GM23338 (cell line): Measurements from ENCODE around the gene FCER1G. TPM values are rescaled to one million over a fixed set of nuclear protein-coding genes. Genes with fewer than 3 reads are reported as not detected.

Experiments
- ATAC-seq: fragments of 200-7000 bp; cut with Tn5 transposase; 3 replicates; pipeline ENCODE4 v1.9.1; 2020
- DNase-seq: peaks from one replicate; pipeline ENCODE4 v3.0.0-alpha.2; 2015; ENCODE audit warnings: low spot score
- H2AFZ ChIP-seq: fragments of 200-600 bp; sonication (generic); 2 replicates; pipeline ENCODE4 v1.8.0; 2016; ENCODE audit warnings: antibody characterized with exemption, mild to moderate bottlenecking, moderate library complexity
- H3F3A ChIP-seq: fragments of 200-600 bp; sonication (generic); replicated peaks from 2 replicates; pipeline ENCODE4 v1.8.0; 2017; ENCODE audit warnings: antibody characterized with exemption, mixed run types, low read depth
- H3K27ac ChIP-seq: fragments of 200-600 bp; sonication (generic); 2 replicates; pipeline ENCODE4 v1.6.1; 2016; ENCODE audit warnings: low read depth
- H3K27me3 ChIP-seq: fragments of 200-600 bp; sonication (generic); 2 replicates; pipeline ENCODE4 v1.8.0; 2016; ENCODE audit warnings: mild to moderate bottlenecking, mixed run types, moderate library complexity; ENCODE audit not compliant: insufficient read depth
- H3K36me3 ChIP-seq: fragments of 200-600 bp; sonication (generic); 2 replicates; pipeline ENCODE4 v1.8.0; 2016; ENCODE audit warnings: mild to moderate bottlenecking; ENCODE audit not compliant: insufficient read depth
- H3K4me1 ChIP-seq: fragments of 200-600 bp; sonication (generic); 2 replicates; pipeline ENCODE4 v1.8.0; 2016; ENCODE audit warnings: mild to moderate bottlenecking, moderate library complexity; ENCODE audit not compliant: insufficient read depth
- H3K4me2 ChIP-seq: fragments of 200-600 bp; sonication (generic); 2 replicates; pipeline ENCODE4 v1.7.1; 2017; ENCODE audit warnings: mixed run types
- H3K4me3 ChIP-seq: fragments of 200-600 bp; sonication (generic); 2 replicates; pipeline ENCODE4 v1.6.1; 2016; ENCODE audit warnings: mixed run types
- H3K79me2 ChIP-seq: fragments of 200-600 bp; sonication (generic); replicated peaks from 2 replicates; pipeline ENCODE4 v1.8.0; 2017; ENCODE audit warnings: mild to moderate bottlenecking; ENCODE audit not compliant: insufficient read depth
- H3K9me2 ChIP-seq: fragments of 200-600 bp; sonication (generic); 2 replicates; pipeline ENCODE4 v1.8.0; 2017; ENCODE audit not compliant: insufficient read depth
- H4K20me1 ChIP-seq: fragments of 200-600 bp; sonication (generic); replicated peaks from 2 replicates; pipeline ENCODE4 v1.8.0; 2017; ENCODE audit warnings: mild to moderate bottlenecking; ENCODE audit not compliant: insufficient read depth
- H3K27ac Mint-ChIP-seq: 2 replicates; pipeline ENCODE4 v1.8.0; 2020; ENCODE audit warnings: inconsistent platforms, mild to moderate bottlenecking, moderate library complexity, mixed read lengths
- H3K27me3 Mint-ChIP-seq: 3 replicates; pipeline ENCODE4 v1.8.0; 2022; ENCODE audit warnings: low read depth, mild to moderate bottlenecking, moderate library complexity, mixed read lengths, inconsistent platforms; ENCODE audit not compliant: insufficient read depth, poor library complexity
- H3K36me3 Mint-ChIP-seq: 3 replicates; pipeline ENCODE4 v1.8.0; 2021; ENCODE audit warnings: low read depth, mild to moderate bottlenecking, inconsistent platforms, moderate library complexity, mixed read lengths
- H3K4me1 Mint-ChIP-seq: 3 replicates; pipeline ENCODE4 v1.8.0; 2020; ENCODE audit warnings: mild to moderate bottlenecking, inconsistent platforms, mixed read lengths
- H3K4me3 Mint-ChIP-seq: 3 replicates; pipeline ENCODE4 v1.8.0; 2021; ENCODE audit warnings: moderate library complexity, mild to moderate bottlenecking, inconsistent platforms, mixed read lengths
- H3K9me3 Mint-ChIP-seq: 3 replicates; pipeline ENCODE4 v1.8.0; 2020; ENCODE audit warnings: moderate library complexity, mild to moderate bottlenecking, inconsistent platforms, mixed read lengths
- CREB1 ChIP-seq: fragments of 250-450 bp; sonication (Bioruptor Pico); IDR thresholded peaks from 2 replicates; pipeline ENCODE4 v1.5.0; 2020; ENCODE audit warnings: low read depth, mild to moderate bottlenecking, moderate library complexity
- ETS1 ChIP-seq: IDR thresholded peaks from 2 replicates; pipeline ENCODE4 v1.6.1; 2016; ENCODE audit warnings: antibody characterized with exemption
- EZH2 ChIP-seq: fragments of 200-600 bp; sonication (generic); IDR thresholded peaks from one replicate; pipeline ENCODE4 v1.8.0; 2017; ENCODE audit warnings: antibody characterized with exemption, mild to moderate bottlenecking, low read depth; ENCODE audit not compliant: unreplicated experiment
- EZH2phosphoT487 ChIP-seq: fragments of 200-600 bp; sonication (generic); IDR thresholded peaks from one replicate; pipeline ENCODE4 v1.8.1; 2018; ENCODE audit warnings: antibody characterized with exemption; ENCODE audit not compliant: unreplicated experiment
- JUNB ChIP-seq: IDR thresholded peaks from one replicate; pipeline ENCODE4 v1.6.1; 2016; ENCODE audit warnings: antibody characterized with exemption; ENCODE audit not compliant: unreplicated experiment
- NANOG ChIP-seq: IDR thresholded peaks from 2 replicates; pipeline ENCODE4 v1.6.1; 2016; ENCODE audit warnings: antibody characterized with exemption, borderline replicate concordance
- POLR2AphosphoS5 ChIP-seq: IDR thresholded peaks from 2 replicates; pipeline ENCODE4 v1.6.1; 2016; ENCODE audit warnings: antibody characterized with exemption, low read depth
- REST ChIP-seq: IDR thresholded peaks from one replicate; pipeline ENCODE4 v1.6.1; 2018; ENCODE audit warnings: antibody characterized with exemption; ENCODE audit not compliant: unreplicated experiment
- STAT1 ChIP-seq: IDR thresholded peaks from one replicate; pipeline ENCODE4 v1.6.1; 2016; ENCODE audit warnings: antibody characterized with exemption; ENCODE audit not compliant: unreplicated experiment
- ZNF114 ChIP-seq: fragments of 250-450 bp; sonication (Bioruptor Pico); IDR thresholded peaks from 2 replicates; pipeline ENCODE4 v1.5.0; 2020; ENCODE audit warnings: mild to moderate bottlenecking, moderate library complexity
- ZNF331 ChIP-seq: fragments of 250-450 bp; sonication (Bioruptor Pico); IDR thresholded peaks from 2 replicates; pipeline ENCODE4 v1.5.0; 2020; ENCODE audit warnings: low read depth, mild to moderate bottlenecking, moderate library complexity
- polyA plus RNA-seq: library from polyadenylated mRNA; unstranded; fragments of >200 nt; fragmentation: Nextera tagmentation; extraction: Ambion mirVana; gene quantifications from 2 replicates; pipeline ENCODE4 v1.2.1, GENCODE V29; 2016
- total RNA-seq: library from RNA; depleted of rRNA; stranded (reverse); fragments of >200 nt; shearing (Covaris generic); gene quantifications from 2 replicates; pipeline ENCODE4 v1.2.3, GENCODE V29; 2014
- TF ChIP-seq, protein P1 (sequence below), 2 experiments: fragments of 200-600 bp in 1 of 2; sonication (generic) in 1 of 2; conservative IDR thresholded peaks; 2 replicates each; pipeline versions ENCODE4 v1.5.1 to v1.6.1; 2016 to 2017; ENCODE audit warnings: antibody characterized with exemption in 2 of 2, low read depth in 2 of 2, mild to moderate bottlenecking in 2 of 2, moderate library complexity in 1 of 2

FCER1G gene
- total and polyA plus RNA-seq, 2 experiments from 2014 or later: 1.1 TPM; not detected in 1

DNA sequence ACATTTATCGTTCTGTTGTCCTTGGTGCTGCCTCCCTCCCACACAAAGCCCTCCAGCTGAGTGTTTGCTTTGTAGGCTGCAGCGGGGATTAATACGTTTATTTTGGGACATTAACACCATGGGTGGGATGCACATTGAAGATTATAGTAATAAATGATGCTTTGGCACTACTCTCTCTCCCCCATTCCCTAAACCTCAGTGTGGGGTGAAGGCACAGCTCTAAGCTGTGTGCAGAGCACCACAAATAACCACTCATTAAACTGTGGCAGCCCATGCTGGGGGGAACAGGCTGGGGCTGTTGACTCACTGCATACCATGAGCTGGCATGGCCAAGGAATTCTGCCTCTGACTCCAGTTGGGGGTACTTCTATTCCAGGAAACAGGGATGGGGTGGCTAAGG lies 51.1 kb downstream of the FCER1G start:
- peak; percentile 30 for DNase-seq
- no peaks in the 10 kb centered on the region for H3K9me2 ChIP-seq
- Mint-ChIP-seq H3K36me3 (no peaks in the 10 kb centered on the region), H3K27ac (no peak overlapping the region), H3K27me3 (peaks cover 6% of the 10 kb centered on the region), H3K4me1 (peaks cover 17% of the 10 kb centered on the region), H3K9me3 (no peaks in the 10 kb centered on the region), H3K4me3 (no peak overlapping the region)
- H2AFZ ChIP-seq: no peak overlapping the region
- H3K27ac ChIP-seq: no peak overlapping the region
- no peak overlapping the region for H3K4me3 ChIP-seq
- no peak for TF ChIP-seq REST
- TF ChIP-seq EZH2phosphoT487: no peak
- TF ChIP-seq, protein P1, sequence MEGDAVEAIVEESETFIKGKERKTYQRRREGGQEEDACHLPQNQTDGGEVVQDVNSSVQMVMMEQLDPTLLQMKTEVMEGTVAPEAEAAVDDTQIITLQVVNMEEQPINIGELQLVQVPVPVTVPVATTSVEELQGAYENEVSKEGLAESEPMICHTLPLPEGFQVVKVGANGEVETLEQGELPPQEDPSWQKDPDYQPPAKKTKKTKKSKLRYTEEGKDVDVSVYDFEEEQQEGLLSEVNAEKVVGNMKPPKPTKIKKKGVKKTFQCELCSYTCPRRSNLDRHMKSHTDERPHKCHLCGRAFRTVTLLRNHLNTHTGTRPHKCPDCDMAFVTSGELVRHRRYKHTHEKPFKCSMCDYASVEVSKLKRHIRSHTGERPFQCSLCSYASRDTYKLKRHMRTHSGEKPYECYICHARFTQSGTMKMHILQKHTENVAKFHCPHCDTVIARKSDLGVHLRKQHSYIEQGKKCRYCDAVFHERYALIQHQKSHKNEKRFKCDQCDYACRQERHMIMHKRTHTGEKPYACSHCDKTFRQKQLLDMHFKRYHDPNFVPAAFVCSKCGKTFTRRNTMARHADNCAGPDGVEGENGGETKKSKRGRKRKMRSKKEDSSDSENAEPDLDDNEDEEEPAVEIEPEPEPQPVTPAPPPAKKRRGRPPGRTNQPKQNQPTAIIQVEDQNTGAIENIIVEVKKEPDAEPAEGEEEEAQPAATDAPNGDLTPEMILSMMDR (conservative IDR thresholded peaks at IDR 0.05; ENCODE audit: low read depth in 2 of 2): no peak
- TF ChIP-seq ZNF331: no peak
- no peak for TF ChIP-seq ZNF114 (CRISPR knock-in tag)
- TF ChIP-seq CREB1 (CRISPR knock-in tag): no peak
- TF ChIP-seq POLR2AphosphoS5: no peak
- no peak for TF ChIP-seq EZH2
- no peak for TF ChIP-seq JUNB
- H3K4me2 ChIP-seq: peak overlapping the region; percentile 35; the same call in 1 of the 2 replicates
- H3K36me3 ChIP-seq: no peaks in the 10 kb centered on the region
- peaks cover 3% of the 10 kb centered on the region for H3K27me3 ChIP-seq
- peak; percentile 72 for ATAC-seq
- H3K79me2 ChIP-seq: no peaks in the 10 kb centered on the region
- H3K4me1 ChIP-seq: peaks cover 16% of the 10 kb centered on the region
- H3F3A ChIP-seq: no peaks in the 10 kb centered on the region
- no peaks in the 10 kb centered on the region for H4K20me1 ChIP-seq

DNA sequence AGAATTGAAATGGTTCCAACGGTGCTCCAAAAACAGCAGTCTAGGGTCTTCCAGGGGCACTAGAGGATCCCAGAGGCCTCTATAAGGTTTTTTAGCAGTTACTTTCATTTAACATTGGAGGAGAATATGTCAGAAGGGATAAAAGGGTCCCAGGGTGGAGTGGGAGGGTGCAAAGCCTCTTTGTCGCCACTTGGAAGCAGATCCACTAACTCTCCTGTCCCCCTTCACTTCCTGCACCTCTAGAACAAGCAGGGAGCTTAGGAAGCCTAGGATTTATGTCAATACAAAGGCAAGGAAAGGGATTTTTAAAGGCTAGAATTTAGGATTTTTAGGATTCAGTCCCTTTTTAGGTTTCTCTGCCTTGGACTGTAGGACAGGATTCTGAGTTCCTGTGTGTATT lies 51.7 kb downstream of the FCER1G start:
- Mint-ChIP-seq H3K27me3 (no peaks in the 10 kb centered on the region), H3K4me3 (no peak overlapping the region), H3K9me3 (no peaks in the 10 kb centered on the region), H3K4me1 (peaks cover 13% of the 10 kb centered on the region), H3K36me3 (no peaks in the 10 kb centered on the region), H3K27ac (no peak overlapping the region)
- DNase-seq (no peak), ATAC-seq (peak; percentile 70)
- H4K20me1 ChIP-seq: no peaks in the 10 kb centered on the region
- H3K9me2 ChIP-seq: no peaks in the 10 kb centered on the region
- 0 out of 2 replicates have a peak overlapping the region, but pooled peaks have one; percentile 35 for H3K4me2 ChIP-seq
- H3K4me1 ChIP-seq: peaks cover 15% of the 10 kb centered on the region
- no peaks in the 10 kb centered on the region for H3K27me3 ChIP-seq
- no peak overlapping the region; the same call in 1 of the 2 replicates for H2AFZ ChIP-seq
- no peaks in the 10 kb centered on the region for H3F3A ChIP-seq
- H3K36me3 ChIP-seq: no peaks in the 10 kb centered on the region
- H3K27ac ChIP-seq: no peak overlapping the region
- H3K79me2 ChIP-seq: no peaks in the 10 kb centered on the region
- H3K4me3 ChIP-seq: no peak overlapping the region
- TF ChIP-seq STAT1: no peak
- TF ChIP-seq ZNF331: no peak
- TF ChIP-seq REST: no peak
- no peak for TF ChIP-seq EZH2phosphoT487
- TF ChIP-seq JUNB: no peak
- TF ChIP-seq POLR2AphosphoS5: no peak
- no peak for TF ChIP-seq EZH2
- no peak for TF ChIP-seq NANOG
- TF ChIP-seq, protein P1 (conservative IDR thresholded peaks at IDR 0.05; ENCODE audit: low read depth in 2 of 2): no peak
- TF ChIP-seq ETS1: no peak
